Kasumi-1 (cell line): ENCODE results near the gene API5.
"Not testable (repeated sequence)": the region's sequence is repeated elsewhere in the genome, so short reads cannot be mapped to it uniquely, and the experiment has no call there.

Source experiments
- DNase-seq, 2 experiments: peaks; one replicate each; lab custom pipeline; 2025; lab: John Stamatoyannopoulos, UW

Gene API5

GRCh38 chr11:43311791-43312607, at the start of gene API5:
TSS of gene API5 (plus strand) at chr11:43311996. CDS start at chr11:43312128, 132 bp downstream.
- DNase-seq: peak; percentile 96 to 97

- DNase-seq: no peak
These were observed 43.8 kb upstream of the API5 start for GRCh38 chr11:43267856-43268580.

- DNase-seq: no peak
These were observed 43.0 kb upstream of the API5 start for GRCh38 chr11:43268786-43269185.

- no peak for DNase-seq
These were observed 42.4 kb upstream of the API5 start for GRCh38 chr11:43269254-43269918.

GRCh38 chr11:43270468-43270867, 41.3 kb upstream of the API5 start:
- DNase-seq: no peak

- no peak for DNase-seq
These were observed 33.4 kb upstream of the API5 start for GRCh38 chr11:43278193-43278956.

GRCh38 chr11:43282607-43283440, 29.0 kb upstream of the API5 start:
- peak; percentile 55 to 57 for DNase-seq

- DNase-seq: no peak
These were observed 26.0 kb upstream of the API5 start for GRCh38 chr11:43285826-43286225.

GRCh38 chr11:43289368-43289767, 22.4 kb upstream of the API5 start:
- DNase-seq: no peak

GRCh38 chr11:43298397-43298796, 13.4 kb upstream of the API5 start:
- DNase-seq: no peak

GRCh38 chr11:43315966-43316365, 4.2 kb downstream of the API5 start:
- no peak for DNase-seq

GRCh38 chr11:43316451-43316850, 4.7 kb downstream of the API5 start:
- DNase-seq: no peak

- DNase-seq: no peak
These were observed 16.2 kb downstream of the API5 start for GRCh38 chr11:43327987-43328386.

GRCh38 chr11:43328482-43328881, 16.7 kb downstream of the API5 start:
- DNase-seq: no peak

GRCh38 chr11:43341159-43341558, 29.4 kb downstream of the API5 start:
- DNase-seq: no peak

GRCh38 chr11:43351426-43351825, 39.6 kb downstream of the API5 start:
- DNase-seq: not testable (repeated sequence)

GRCh38 chr11:43354311-43354710, 42.5 kb downstream of the API5 start:
- DNase-seq: no peak

GRCh38 chr11:43356336-43356735, 44.5 kb downstream of the API5 start:
- DNase-seq: no peak

GRCh38 chr11:43358279-43358800, 46.5 kb downstream of the API5 start:
- peak in 1 of 2 experiments; percentile 45 for DNase-seq

GRCh38 chr11:43358801-43359421, 47.1 kb downstream of the API5 start, which contains the start of gene TTC17:
TSS of gene TTC17 (plus strand) at chr11:43358920. CDS start at chr11:43358955, 35 bp downstream.
- DNase-seq: peak; percentile 93
